CD4-positive, alpha-beta T cell (primary cell): ENCODE results near the gene DHODH. TPM values are rescaled to one million over a fixed set of nuclear protein-coding genes. Genes with fewer than 3 reads are reported as not detected.

Experiments used
- ATAC-seq: fragments of 200-7000 bp; cut with Tn5 transposase; one replicate; pipeline ENCODE4 v1.10.0; 2022; ENCODE audit warnings: mild to moderate bottlenecking; ENCODE audit not compliant: poor library complexity
- CTCF ChIA-PET: fragments of 350-600 bp; sonication (Branson Sonifier 250); formaldehyde crosslinking; loops from one replicate; lab custom pipeline; 2021; ENCODE audit warnings: antibody characterized with exemption, inconsistent platforms; lab: Charles Lee
- POLR2A ChIA-PET: fragments of 350-600 bp; sonication (Branson Sonifier 250); formaldehyde crosslinking; loops from one replicate; lab custom pipeline; 2021; ENCODE audit warnings: antibody characterized with exemption, inconsistent platforms; lab: Charles Lee
- DNase-seq, 14 experiments: peaks; one replicate each; pipeline ENCODE4 v3.0.0-alpha.2; 2013 to 2020; ENCODE audit warnings: mixed read lengths in 2 of 14
- H3K27ac ChIP-seq, 2 donors: one replicate each; pipeline versions ENCODE4 v1.5.1 to v1.7.0; 2013; ENCODE audit warnings: low read length in 2 of 2, low read depth in 1 of 2, mild to moderate bottlenecking in 1 of 2
- H3K27me3 ChIP-seq, 2 experiments: 1 replicate in 1 of 2; 2 replicates in 1 of 2; pipeline versions ENCODE4 v1.6.1 to v1.7.0; 2013; ENCODE audit warnings: low read length in 2 of 2, control low read depth in 1 of 2, mild to moderate bottlenecking in 1 of 2, moderate library complexity in 1 of 2; ENCODE audit not compliant: insufficient read depth in 2 of 2, control insufficient read depth in 1 of 2
- H3K36me3 ChIP-seq: one replicate; pipeline ENCODE4 v1.6.1; 2013; ENCODE audit warnings: low read length, control low read depth; ENCODE audit not compliant: insufficient read depth
- H3K4me1 ChIP-seq: one replicate; pipeline ENCODE4 v1.6.1; 2013; ENCODE audit warnings: low read length, control low read depth; ENCODE audit not compliant: insufficient read depth
- H3K4me3 ChIP-seq: one replicate; pipeline ENCODE4 v1.5.1; 2013; ENCODE audit warnings: mild to moderate bottlenecking, low read length, moderate library complexity
- H3K9me3 ChIP-seq, 2 experiments: 1 replicate in 1 of 2; 2 replicates in 1 of 2; pipeline versions ENCODE4 v1.6.1 to v1.7.0; 2013; ENCODE audit warnings: low read length in 2 of 2, mild to moderate bottlenecking in 2 of 2, control low read depth in 1 of 2, moderate library complexity in 1 of 2; ENCODE audit not compliant: control insufficient read depth in 1 of 2, insufficient read depth in 1 of 2
- H3K27ac Mint-ChIP-seq: one replicate; pipeline ENCODE4 v1.8.0; 2020; ENCODE audit warnings: mixed read lengths
- H3K27me3 Mint-ChIP-seq: one replicate; pipeline ENCODE4 v1.8.0; 2021; ENCODE audit warnings: mixed read lengths
- H3K36me3 Mint-ChIP-seq: one replicate; pipeline ENCODE4 v1.8.0; 2021; ENCODE audit warnings: low read depth, mixed read lengths
- H3K4me1 Mint-ChIP-seq: one replicate; pipeline ENCODE4 v1.8.0; 2021; ENCODE audit warnings: low read depth, mixed read lengths
- H3K4me3 Mint-ChIP-seq: one replicate; pipeline ENCODE4 v1.8.0; 2020; ENCODE audit warnings: mild to moderate bottlenecking, mixed read lengths
- H3K9me3 Mint-ChIP-seq: one replicate; pipeline ENCODE4 v1.8.0; 2020; ENCODE audit warnings: mixed read lengths
- intact Hi-C, 2 experiments: fragments of 100-400 bp; cut with DNase I in 1 of 2; cut with micrococcal nuclease in 1 of 2; formaldehyde crosslinking; loops; one replicate each; pipeline versions ENCODE4 v1.15.1 to v1.9.0; 2023 to 2025; cut with DNase I, micrococcal nuclease
- total RNA-seq, 174 experiments: library from RNA in 2 of 174; stranded (reverse) in 2 of 174; gene quantifications; one replicate each; pipeline ENCODE4 v1.2.3 and lab custom pipeline; 2021 to 2026
- TF ChIP-seq, protein P1 (sequence below): fragments of 200-600 bp; IDR thresholded peaks from one replicate; pipeline ENCODE4 v1.8.0; 2022; ENCODE audit warnings: antibody characterized with exemption, mild to moderate bottlenecking

Gene DHODH
- total RNA-seq, 2 experiments from 2014 or later: 2.5 to 2.7 TPM

DNA sequence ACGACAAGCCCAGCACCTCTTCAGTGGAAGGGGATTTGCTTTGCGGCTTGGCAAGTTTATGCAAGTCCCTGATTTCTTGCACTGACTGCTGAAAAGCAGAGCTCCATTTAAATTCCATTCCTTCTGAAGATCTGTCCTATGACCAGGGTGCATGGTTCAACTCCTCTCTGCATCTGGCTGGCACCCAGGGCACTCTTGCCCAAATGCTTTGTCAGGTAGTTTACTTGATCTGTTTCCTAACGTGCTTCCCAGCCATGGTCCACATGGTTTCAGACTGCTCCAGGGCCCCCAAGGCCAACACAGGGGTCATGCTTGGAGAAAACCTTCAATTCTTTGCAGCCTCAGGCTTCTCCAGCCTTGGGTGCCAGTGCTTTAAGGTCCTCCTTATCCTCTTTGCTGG lies 34.5 kb downstream of the DHODH start:
- no peak overlapping the region for H3K27ac Mint-ChIP-seq
- Histone ChIP-seq H3K4me1 (no peaks in the 10 kb centered on the region), H3K36me3 (peaks cover 10% of the 10 kb centered on the region), H3K9me3 (no peaks in the 10 kb centered on the region), H3K27me3 (no peaks in the 10 kb centered on the region), H3K27ac (no peak overlapping the region), H3K4me3 (no peak overlapping the region)
- intact Hi-C loops: no loop called here
- CTCF ChIA-PET: no interaction called here
- no peak for ATAC-seq
- H3K4me3 Mint-ChIP-seq: no peak overlapping the region
- peaks cover 3% of the 10 kb centered on the region for H3K9me3 Mint-ChIP-seq
- no peaks in the 10 kb centered on the region for H3K27me3 Mint-ChIP-seq
- DNase-seq: no peak
- peaks cover 41% of the 10 kb centered on the region for H3K36me3 Mint-ChIP-seq
- POLR2A ChIA-PET: no interaction called here
- no peaks in the 10 kb centered on the region for H3K4me1 Mint-ChIP-seq
- TF ChIP-seq, protein P1, sequence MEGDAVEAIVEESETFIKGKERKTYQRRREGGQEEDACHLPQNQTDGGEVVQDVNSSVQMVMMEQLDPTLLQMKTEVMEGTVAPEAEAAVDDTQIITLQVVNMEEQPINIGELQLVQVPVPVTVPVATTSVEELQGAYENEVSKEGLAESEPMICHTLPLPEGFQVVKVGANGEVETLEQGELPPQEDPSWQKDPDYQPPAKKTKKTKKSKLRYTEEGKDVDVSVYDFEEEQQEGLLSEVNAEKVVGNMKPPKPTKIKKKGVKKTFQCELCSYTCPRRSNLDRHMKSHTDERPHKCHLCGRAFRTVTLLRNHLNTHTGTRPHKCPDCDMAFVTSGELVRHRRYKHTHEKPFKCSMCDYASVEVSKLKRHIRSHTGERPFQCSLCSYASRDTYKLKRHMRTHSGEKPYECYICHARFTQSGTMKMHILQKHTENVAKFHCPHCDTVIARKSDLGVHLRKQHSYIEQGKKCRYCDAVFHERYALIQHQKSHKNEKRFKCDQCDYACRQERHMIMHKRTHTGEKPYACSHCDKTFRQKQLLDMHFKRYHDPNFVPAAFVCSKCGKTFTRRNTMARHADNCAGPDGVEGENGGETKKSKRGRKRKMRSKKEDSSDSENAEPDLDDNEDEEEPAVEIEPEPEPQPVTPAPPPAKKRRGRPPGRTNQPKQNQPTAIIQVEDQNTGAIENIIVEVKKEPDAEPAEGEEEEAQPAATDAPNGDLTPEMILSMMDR: no peak

DNA sequence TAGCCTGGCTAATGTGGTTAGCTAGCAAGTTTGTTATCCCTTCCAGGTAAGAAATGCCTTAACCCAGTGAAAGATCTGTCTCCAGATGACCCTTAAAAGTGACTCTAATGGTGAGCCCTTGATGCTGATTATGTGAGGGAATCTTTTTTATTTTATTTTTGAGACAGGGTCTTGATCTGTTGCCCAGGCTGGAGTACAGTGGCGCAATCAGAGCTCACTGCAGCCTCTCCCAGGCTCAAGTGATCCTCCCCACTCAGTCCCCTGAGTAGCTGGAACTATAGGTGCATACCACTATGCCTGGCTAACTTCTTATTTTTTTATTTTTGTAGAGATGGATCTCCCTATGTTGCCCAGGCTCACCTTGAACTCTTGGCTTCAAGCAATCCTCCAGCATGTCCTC lies 35.0 kb downstream of the DHODH start:
- Mint-ChIP-seq H3K4me1 (no peaks in the 10 kb centered on the region), H3K27me3 (no peaks in the 10 kb centered on the region), H3K4me3 (no peak overlapping the region), H3K9me3 (peaks cover 3% of the 10 kb centered on the region), H3K27ac (no peak overlapping the region), H3K36me3 (peaks cover 41% of the 10 kb centered on the region)
- Histone ChIP-seq H3K27me3 (no peaks in the 10 kb centered on the region), H3K36me3 (peaks cover 10% of the 10 kb centered on the region), H3K4me1 (no peaks in the 10 kb centered on the region), H3K4me3 (no peak overlapping the region), H3K27ac (no peak overlapping the region), H3K9me3 (no peaks in the 10 kb centered on the region)
- no peak for DNase-seq
- no peak for ATAC-seq
- ChIA-PET POLR2A (no interaction called here), CTCF (no interaction called here)
- intact Hi-C loops: no loop called here
- TF ChIP-seq, protein P1: no peak

DNA sequence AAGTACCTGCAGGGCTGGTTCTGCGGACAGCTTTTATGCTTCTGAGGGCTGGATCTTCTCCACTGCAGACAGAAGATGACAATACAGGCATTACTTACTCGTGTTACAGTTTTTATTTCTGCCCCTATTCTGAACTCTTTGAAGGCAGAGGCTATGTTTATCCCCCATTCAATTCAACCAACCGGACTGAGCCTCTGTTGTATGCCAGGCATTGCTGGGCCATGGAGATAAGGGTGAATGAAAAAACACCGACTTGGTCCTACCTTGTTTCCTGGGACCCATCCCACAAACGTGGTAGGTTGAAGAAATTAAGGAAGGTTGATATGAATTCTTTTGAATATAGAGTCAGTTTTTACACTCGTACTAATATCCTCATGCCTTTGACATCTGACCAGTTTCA lies 35.8 kb downstream of the DHODH start:
- ChIA-PET CTCF (no interaction called here), POLR2A (no interaction called here)
- Histone ChIP-seq H3K9me3 (no peaks in the 10 kb centered on the region), H3K36me3 (peaks cover 10% of the 10 kb centered on the region), H3K4me3 (no peak overlapping the region), H3K27me3 (no peaks in the 10 kb centered on the region), H3K4me1 (no peaks in the 10 kb centered on the region), H3K27ac (no peak overlapping the region)
- Mint-ChIP-seq H3K36me3 (peaks cover 41% of the 10 kb centered on the region), H3K9me3 (peaks cover 8% of the 10 kb centered on the region), H3K4me1 (no peaks in the 10 kb centered on the region), H3K4me3 (no peak overlapping the region), H3K27me3 (no peaks in the 10 kb centered on the region), H3K27ac (no peak overlapping the region)
- no peak for ATAC-seq
- intact Hi-C loops: no loop called here
- TF ChIP-seq, protein P1: no peak
- DNase-seq: no peak
